ENCODE data around the gene AKAP12. TPM values are rescaled to one million over a fixed set of nuclear protein-coding genes. Genes with fewer than 3 reads are reported as not detected.

The AKAP12 gene
- total RNA-seq, 1 donor from 2014 or later = 430 TPM

DNA sequence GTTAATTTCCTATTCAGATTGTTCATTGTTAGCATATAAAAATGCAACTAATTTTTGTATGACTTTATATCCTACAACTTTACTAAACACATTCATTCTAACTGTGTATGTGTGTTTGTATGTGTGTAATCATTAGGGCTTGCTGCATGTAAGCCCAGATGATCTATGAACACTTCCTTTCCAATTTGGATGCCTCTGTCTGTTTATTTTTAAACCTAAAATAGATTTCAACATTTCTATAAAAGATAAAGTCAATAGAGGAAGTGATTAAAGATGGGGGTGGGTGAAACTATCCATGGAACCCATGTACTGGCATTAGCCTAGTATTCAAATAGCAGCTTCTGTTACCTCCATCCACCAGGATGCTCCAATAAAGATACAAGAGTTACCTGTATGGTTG, 15.7 kb upstream of the AKAP12 start:
- H3K4me3 ChIP-seq (ENCODE audit: low read depth, low read length) = no peak overlapping the region
- no peak for DNase-seq (ENCODE audit: low read depth)
- TF ChIP-seq, protein P1, sequence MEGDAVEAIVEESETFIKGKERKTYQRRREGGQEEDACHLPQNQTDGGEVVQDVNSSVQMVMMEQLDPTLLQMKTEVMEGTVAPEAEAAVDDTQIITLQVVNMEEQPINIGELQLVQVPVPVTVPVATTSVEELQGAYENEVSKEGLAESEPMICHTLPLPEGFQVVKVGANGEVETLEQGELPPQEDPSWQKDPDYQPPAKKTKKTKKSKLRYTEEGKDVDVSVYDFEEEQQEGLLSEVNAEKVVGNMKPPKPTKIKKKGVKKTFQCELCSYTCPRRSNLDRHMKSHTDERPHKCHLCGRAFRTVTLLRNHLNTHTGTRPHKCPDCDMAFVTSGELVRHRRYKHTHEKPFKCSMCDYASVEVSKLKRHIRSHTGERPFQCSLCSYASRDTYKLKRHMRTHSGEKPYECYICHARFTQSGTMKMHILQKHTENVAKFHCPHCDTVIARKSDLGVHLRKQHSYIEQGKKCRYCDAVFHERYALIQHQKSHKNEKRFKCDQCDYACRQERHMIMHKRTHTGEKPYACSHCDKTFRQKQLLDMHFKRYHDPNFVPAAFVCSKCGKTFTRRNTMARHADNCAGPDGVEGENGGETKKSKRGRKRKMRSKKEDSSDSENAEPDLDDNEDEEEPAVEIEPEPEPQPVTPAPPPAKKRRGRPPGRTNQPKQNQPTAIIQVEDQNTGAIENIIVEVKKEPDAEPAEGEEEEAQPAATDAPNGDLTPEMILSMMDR (conservative IDR thresholded peaks at IDR 0.05; ENCODE audit: low read depth, low read length) = no peak

DNA sequence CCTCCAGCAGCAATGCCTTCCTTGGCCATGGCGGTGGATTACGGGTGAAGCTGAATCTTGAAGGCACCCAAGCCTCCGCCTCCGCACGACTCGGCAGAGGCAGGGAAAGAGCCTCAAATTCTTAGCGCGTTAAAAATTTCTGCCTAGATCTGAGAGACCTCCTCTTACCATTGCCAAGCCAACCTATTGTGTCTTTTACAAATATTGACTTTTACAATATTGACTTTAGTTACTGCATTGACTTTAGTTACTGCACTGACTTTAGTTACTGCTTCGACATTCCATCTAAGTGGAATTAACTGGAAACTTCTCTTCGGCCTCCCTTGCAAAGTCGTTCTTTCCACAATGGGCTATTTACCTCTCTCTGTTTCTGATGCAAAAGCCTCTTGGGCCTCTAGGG, 13.8 kb upstream of the AKAP12 start:
- TF ChIP-seq, protein P1 (conservative IDR thresholded peaks at IDR 0.05; ENCODE audit: low read depth, low read length) = no peak
- DNase-seq (ENCODE audit: low read depth) = no peak
- no peak overlapping the region for H3K4me3 ChIP-seq (ENCODE audit: low read depth, low read length)

DNA sequence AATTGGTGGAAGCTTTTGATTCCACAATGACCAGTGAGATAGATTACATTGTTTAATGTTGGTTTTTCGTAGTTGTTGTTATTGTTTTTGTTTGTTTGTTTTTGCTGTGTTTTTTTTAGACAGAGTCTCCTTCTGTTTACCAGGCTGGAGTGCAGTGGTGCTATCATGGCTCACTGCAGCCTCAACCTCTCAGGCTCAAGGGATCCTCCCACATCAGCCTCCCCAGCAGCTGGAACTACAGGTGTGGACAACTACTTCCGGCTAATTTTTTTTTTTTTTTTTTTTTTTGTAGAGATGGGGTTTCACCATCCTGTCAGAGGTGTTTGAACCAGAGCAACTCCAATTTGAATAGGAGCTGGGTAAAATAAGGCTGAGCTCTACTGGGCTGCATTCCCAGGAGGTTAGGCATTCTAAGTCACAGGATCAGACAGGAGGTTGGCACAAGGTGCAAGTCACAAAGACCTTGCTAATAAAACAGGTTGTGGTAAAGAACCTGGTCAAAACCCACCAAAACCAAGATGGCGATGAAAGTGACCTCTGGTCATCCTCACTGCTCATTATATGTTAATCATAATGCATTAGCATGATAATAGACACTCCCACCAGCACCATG, 10.9 kb upstream of the AKAP12 start:
- TF ChIP-seq, protein P1 (conservative IDR thresholded peaks at IDR 0.05; ENCODE audit: low read depth, low read length) = no peak
- no peak for DNase-seq (ENCODE audit: low read depth)
- no peak overlapping the region for H3K4me3 ChIP-seq (ENCODE audit: low read depth, low read length)

DNA sequence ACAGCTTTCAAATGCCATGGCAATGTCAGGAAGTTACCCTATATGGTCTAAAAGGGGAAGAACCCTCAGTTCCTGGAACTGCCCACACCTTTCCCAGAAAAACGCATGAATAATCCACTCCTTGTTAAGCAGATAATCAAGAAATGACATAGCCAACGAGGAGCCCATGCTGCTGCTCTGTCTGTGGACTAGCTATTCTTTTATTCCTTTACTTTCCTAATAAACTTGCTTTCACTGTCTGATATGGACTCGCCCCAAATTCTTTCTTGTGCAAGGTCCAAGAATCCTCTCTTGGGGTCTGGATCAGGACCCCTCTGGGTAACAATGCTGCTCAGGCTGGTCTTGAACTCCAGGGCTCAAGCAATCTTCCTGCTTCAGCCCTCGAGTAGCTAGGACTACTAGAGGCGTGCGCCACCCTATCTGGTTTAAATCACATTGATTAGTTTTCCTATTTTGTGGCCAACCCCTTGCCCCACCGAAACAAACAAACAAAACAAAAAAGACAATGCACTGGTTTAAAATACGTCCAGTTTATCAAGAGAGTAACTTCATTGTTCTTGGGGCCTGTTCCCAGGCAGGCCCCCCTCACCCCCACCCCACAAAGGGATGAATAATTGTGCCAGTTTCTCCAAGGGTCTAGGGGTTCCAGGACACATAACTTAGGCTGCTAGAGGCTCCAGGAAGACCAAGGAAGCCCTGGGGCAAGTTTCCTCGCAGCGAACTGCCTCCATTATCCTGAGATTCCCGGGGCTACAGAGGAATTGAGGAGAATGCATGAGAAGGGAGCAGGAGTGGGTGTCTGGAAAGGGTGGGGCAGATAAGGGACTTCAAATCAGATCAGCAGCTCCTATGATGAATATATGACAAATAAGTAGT, 10.1 kb upstream of the AKAP12 start:
- TF ChIP-seq, protein P1 (conservative IDR thresholded peaks at IDR 0.05; ENCODE audit: low read depth, low read length) = no peak
- no peak for DNase-seq (ENCODE audit: low read depth)
- no peak overlapping the region for H3K4me3 ChIP-seq (ENCODE audit: low read depth, low read length)

DNA sequence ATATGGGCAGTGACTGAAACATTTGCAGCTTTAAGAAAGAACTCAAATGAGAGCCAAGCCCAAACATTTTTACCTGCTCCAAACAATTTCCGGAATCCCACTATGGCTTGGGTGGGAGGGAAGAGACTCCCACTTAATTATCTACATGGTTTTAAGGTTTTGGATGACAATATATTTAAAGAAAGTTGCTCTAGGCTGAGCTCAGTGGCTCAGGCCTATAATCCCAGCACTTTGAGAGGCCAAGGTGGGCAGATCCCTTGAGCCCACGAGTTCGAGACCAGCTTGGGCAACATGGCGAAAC, 9.5 kb upstream of the AKAP12 start:
- DNase-seq (ENCODE audit: low read depth) = no peak
- no peak overlapping the region for H3K4me3 ChIP-seq (ENCODE audit: low read depth, low read length)
- TF ChIP-seq, protein P1 (conservative IDR thresholded peaks at IDR 0.05; ENCODE audit: low read depth, low read length) = no peak

DNA sequence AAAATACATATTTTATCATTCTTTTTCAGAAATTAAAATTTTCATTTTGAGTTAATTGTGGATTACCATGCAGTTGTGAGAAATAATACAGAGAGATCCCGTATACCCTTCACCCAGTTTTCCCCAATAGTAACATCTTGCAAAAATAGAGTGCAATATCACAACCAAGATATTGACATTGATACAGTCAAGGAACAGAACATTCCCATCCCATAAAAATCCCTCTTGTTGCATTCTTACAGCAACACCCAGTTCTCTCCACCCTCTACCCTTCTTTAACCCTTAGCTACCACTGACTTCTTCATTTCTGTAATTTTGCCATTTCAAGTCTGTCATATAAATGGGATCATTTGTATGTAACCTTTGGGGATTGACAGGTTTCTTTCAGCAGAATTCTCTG, 6.9 kb upstream of the AKAP12 start:
- H3K4me3 ChIP-seq (ENCODE audit: low read depth, low read length) = no peak overlapping the region
- DNase-seq (ENCODE audit: low read depth) = no peak
- TF ChIP-seq, protein P1 (conservative IDR thresholded peaks at IDR 0.05; ENCODE audit: low read depth, low read length) = no peak

DNA sequence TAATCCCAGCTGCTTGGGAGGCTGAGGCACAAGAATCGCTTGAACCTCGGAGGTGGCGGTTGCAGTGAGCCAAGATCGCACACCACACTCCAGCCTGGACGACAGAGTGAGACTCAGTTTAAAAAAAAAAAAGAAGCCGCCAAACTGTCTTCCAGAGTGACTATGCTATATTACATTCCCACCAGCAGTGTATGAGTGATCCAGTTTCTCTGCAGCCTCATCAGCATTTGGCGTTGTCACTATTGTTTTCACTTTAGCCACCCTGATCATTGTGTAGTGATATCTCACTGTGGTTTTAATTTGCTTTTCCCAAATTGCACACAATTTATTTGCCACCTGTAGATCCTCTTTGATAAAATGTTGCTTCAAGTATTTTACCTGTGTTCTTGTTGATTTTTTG, 6.0 kb upstream of the AKAP12 start:
- no peak for DNase-seq (ENCODE audit: low read depth)
- TF ChIP-seq, protein P1 (conservative IDR thresholded peaks at IDR 0.05; ENCODE audit: low read depth, low read length) = no peak
- no peak overlapping the region for H3K4me3 ChIP-seq (ENCODE audit: low read depth, low read length)

Measured in epithelial cell of proximal tubule (primary cell).